Neural crest cell (in vitro differentiated cells): Measurements from ENCODE around the gene SGPL1. TPM values are rescaled to one million over a fixed set of nuclear protein-coding genes. Genes with fewer than 3 reads are reported as not detected.

Experiments used
- DNase-seq: peaks from one replicate; pipeline ENCODE4 v3.0.0; 2021; ENCODE audit warnings: low read depth, mixed read lengths, low spot score
- H3K27ac Mint-ChIP-seq: one replicate; pipeline ENCODE4 v1.8.0; 2021; ENCODE audit warnings: mild to moderate bottlenecking, mixed read lengths; ENCODE audit not compliant: unreplicated experiment
- H3K27me3 Mint-ChIP-seq: 2 replicates; pipeline ENCODE4 v1.8.0; 2021; ENCODE audit warnings: low read depth, mild to moderate bottlenecking, mixed read lengths
- H3K36me3 Mint-ChIP-seq: 2 replicates; pipeline ENCODE4 v1.8.0; 2021; ENCODE audit warnings: low read depth, mild to moderate bottlenecking, mixed read lengths
- H3K4me1 Mint-ChIP-seq: 2 replicates; pipeline ENCODE4 v1.8.0; 2021; ENCODE audit warnings: mixed read lengths
- H3K4me3 Mint-ChIP-seq: one replicate; pipeline ENCODE4 v1.8.0; 2021; ENCODE audit warnings: mild to moderate bottlenecking, mixed read lengths
- H3K9me3 Mint-ChIP-seq: 2 replicates; pipeline ENCODE4 v1.8.0; 2021; ENCODE audit warnings: mixed read lengths
- CTCF ChIP-seq: fragments of 200-600 bp; sonication (generic); conservative IDR thresholded peaks from 2 replicates; pipeline ENCODE4 v1.5.0; 2021; ENCODE audit warnings: antibody characterized with exemption, mild to moderate bottlenecking
- total RNA-seq: library from RNA; stranded (reverse); gene quantifications from 2 replicates; pipeline ENCODE4 v1.2.1, GENCODE V29; 2021

SGPL1 gene
- total RNA-seq, 1 donor from 2014 or later = 58.2 TPM

- DNase-seq = peak; percentile 67
- no peaks in the 10 kb centered on the region for H3K36me3 Mint-ChIP-seq
- H3K27ac Mint-ChIP-seq = no peak overlapping the region
- TF ChIP-seq CTCF = peak; percentile 94
- no peaks in the 10 kb centered on the region for H3K4me1 Mint-ChIP-seq
- H3K4me3 Mint-ChIP-seq = no peak overlapping the region
- no peaks in the 10 kb centered on the region for H3K9me3 Mint-ChIP-seq
- peaks cover 9% of the 10 kb centered on the region for H3K27me3 Mint-ChIP-seq
Measured at GRCh38 chr10:70925377-70926225, 109.9 kb downstream of the SGPL1 start.

GRCh38 chr10:70926226-70927000 is 110.7 kb downstream of the SGPL1 start:
- no peak for DNase-seq
- Mint-ChIP-seq H3K27me3 (peaks cover 9% of the 10 kb centered on the region), H3K4me3 (no peak overlapping the region), H3K27ac (no peak overlapping the region), H3K36me3 (no peaks in the 10 kb centered on the region), H3K4me1 (no peaks in the 10 kb centered on the region), H3K9me3 (no peaks in the 10 kb centered on the region)
- TF ChIP-seq CTCF = no peak

GRCh38 chr10:70927189-70927943 is 111.6 kb downstream of the SGPL1 start:
- TF ChIP-seq CTCF = no peak
- no peaks in the 10 kb centered on the region for H3K36me3 Mint-ChIP-seq
- no peak overlapping the region for H3K27ac Mint-ChIP-seq
- DNase-seq = no peak
- no peaks in the 10 kb centered on the region for H3K9me3 Mint-ChIP-seq
- peaks cover 5% of the 10 kb centered on the region for H3K27me3 Mint-ChIP-seq
- no peaks in the 10 kb centered on the region for H3K4me1 Mint-ChIP-seq
- H3K4me3 Mint-ChIP-seq = no peak overlapping the region

- DNase-seq = no peak
- no peak overlapping the region for H3K4me3 Mint-ChIP-seq
- H3K9me3 Mint-ChIP-seq = no peaks in the 10 kb centered on the region
- TF ChIP-seq CTCF = no peak
- H3K27ac Mint-ChIP-seq = no peak overlapping the region
- no peaks in the 10 kb centered on the region for H3K36me3 Mint-ChIP-seq
- no peaks in the 10 kb centered on the region for H3K4me1 Mint-ChIP-seq
- peaks cover 5% of the 10 kb centered on the region for H3K27me3 Mint-ChIP-seq
Measured at GRCh38 chr10:70928140-70928539, 112.4 kb downstream of the SGPL1 start.

- peaks cover 2% of the 10 kb centered on the region for H3K27me3 Mint-ChIP-seq
- no peaks in the 10 kb centered on the region for H3K36me3 Mint-ChIP-seq
- H3K4me1 Mint-ChIP-seq = no peaks in the 10 kb centered on the region
- TF ChIP-seq CTCF = no peak
- no peak for DNase-seq
- H3K9me3 Mint-ChIP-seq = no peaks in the 10 kb centered on the region
- H3K27ac Mint-ChIP-seq = peak overlapping the region; percentile 71
- H3K4me3 Mint-ChIP-seq = no peak overlapping the region
Measured at GRCh38 chr10:70930263-70931000, 114.7 kb downstream of the SGPL1 start.
